AG04449 (cell line): Measurements from ENCODE around the gene FHIP1B.
"Not testable (repeated sequence)": the region's sequence is repeated elsewhere in the genome, so short reads cannot be mapped to it uniquely, and the experiment has no call there.

Experiments used
- CTCF ChIA-PET: fragments of 350-600 bp; formaldehyde crosslinking; extraction: SDS; loops from one replicate; lab custom pipeline; 2021; ENCODE audit warnings: antibody characterized with exemption; lab: Yijun Ruan, JAX
- POLR2A ChIA-PET: fragments of 400-600, 350-600 bp; formaldehyde crosslinking; extraction: SDS; loops from one replicate; lab custom pipeline; 2020; ENCODE audit warnings: antibody characterized with exemption, inconsistent platforms; lab: Yijun Ruan, JAX
- DNase-seq: peaks from one replicate; pipeline ENCODE4 v3.0.0-alpha.2; 2010; ENCODE audit warnings: low read depth, low spot score
- H3K4me3 ChIP-seq: 2 replicates; pipeline ENCODE4 v1.5.1; 2011; ENCODE audit warnings: low read depth, mild to moderate bottlenecking, control low read depth, low read length
- TF ChIP-seq, protein P1 (sequence below): IDR thresholded peaks from one replicate; pipeline ENCODE4 v1.5.1; 2011; ENCODE audit warnings: mild to moderate bottlenecking, moderate library complexity, low read length, control low read depth, inconsistent platforms; ENCODE audit not compliant: insufficient read depth; ENCODE audit errors: missing control alignments

The FHIP1B gene

DNA sequence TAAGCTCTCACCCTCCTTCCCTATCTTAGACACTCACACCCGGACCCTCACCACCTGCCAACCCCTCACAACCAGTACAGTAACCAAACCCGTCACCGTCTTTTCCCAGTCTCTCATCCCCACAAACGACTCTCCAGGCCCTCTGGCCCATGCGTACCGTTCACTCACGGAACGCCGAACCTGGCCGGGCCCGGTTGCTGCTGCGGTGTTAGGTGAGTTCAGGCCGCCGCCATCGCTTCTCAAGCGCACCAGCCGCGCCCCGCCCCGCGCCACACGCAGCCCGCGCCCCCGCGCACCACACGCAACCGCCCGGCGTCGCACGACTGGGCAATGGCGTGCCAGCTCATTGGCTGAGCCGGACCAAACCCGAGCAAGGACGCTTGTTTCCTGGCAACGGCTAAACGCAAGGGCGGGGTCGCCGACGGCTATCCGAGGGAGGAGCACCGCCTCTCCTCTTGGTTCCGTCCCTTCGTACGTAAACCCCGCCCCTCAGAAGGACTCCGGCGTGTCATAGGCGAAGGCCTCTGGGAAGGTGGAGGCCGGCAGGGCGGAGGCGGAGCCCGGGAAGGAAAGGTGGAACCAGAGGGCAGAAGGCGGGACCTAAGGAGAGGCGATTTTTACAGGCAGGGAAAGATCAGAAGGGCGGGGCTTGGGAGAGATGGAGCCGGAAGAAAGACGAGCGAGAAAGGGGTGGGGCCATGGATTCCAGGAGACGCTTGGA, at the start of gene FHIP1B:
Gene FHIP1B (minus strand): TSS at position 250 of the 721 bp plus-strand sequence. CDS start 10,120 bp downstream, outside the sequence.
- ChIA-PET POLR2A (interaction anchor here (0.6 to 0.7 kb wide), 3 partner anchors 85 to 613 kb away, joined by 3 read pairs; no protein-coding TSS in a partner anchor), CTCF (interaction anchor here (0.8 to 5.2 kb wide), 7 partner anchors 14 to 129 kb away, joined by 3 to 44 read pairs (median 4); no protein-coding TSS in a partner anchor)
- DNase-seq = peak; percentile 98
- TF ChIP-seq, protein P1, sequence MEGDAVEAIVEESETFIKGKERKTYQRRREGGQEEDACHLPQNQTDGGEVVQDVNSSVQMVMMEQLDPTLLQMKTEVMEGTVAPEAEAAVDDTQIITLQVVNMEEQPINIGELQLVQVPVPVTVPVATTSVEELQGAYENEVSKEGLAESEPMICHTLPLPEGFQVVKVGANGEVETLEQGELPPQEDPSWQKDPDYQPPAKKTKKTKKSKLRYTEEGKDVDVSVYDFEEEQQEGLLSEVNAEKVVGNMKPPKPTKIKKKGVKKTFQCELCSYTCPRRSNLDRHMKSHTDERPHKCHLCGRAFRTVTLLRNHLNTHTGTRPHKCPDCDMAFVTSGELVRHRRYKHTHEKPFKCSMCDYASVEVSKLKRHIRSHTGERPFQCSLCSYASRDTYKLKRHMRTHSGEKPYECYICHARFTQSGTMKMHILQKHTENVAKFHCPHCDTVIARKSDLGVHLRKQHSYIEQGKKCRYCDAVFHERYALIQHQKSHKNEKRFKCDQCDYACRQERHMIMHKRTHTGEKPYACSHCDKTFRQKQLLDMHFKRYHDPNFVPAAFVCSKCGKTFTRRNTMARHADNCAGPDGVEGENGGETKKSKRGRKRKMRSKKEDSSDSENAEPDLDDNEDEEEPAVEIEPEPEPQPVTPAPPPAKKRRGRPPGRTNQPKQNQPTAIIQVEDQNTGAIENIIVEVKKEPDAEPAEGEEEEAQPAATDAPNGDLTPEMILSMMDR = no peak
- peak within 1 kb of the TSS; percentile 98 for H3K4me3 ChIP-seq

- ChIA-PET POLR2A (no interaction called here), CTCF (interaction anchor here (1.0 to 2.6 kb wide), 2 partner anchors 15 to 71 kb away, joined by 3 to 8 read pairs; no protein-coding TSS in a partner anchor)
- DNase-seq = no peak
- no peak overlapping the region for H3K4me3 ChIP-seq
- TF ChIP-seq, protein P1 = no peak
Measured at GRCh38 chr11:6283453-6284023, 49.1 kb upstream of the FHIP1B start.

DNA sequence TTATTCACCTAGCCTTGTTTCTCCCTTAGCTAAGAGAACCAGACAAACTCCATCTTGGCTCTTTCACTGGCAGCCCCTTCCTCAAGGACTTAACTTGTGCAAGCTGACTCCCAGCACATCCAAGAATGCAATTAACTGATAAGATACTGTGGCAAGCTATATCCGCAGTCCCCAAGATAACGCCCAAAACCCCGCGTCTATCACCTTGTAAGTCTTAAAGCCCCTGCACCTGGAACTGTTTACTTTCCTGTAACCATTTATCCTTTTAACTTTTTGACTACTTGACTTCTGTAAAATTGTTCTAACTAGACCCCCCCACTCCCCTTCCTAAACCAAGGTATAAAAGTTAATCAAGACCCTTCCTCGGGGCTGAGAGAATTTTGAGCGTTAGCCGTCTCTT, 46.4 kb upstream of the FHIP1B start:
- H3K4me3 ChIP-seq, POLR2A ChIA-PET, DNase-seq: not testable (repeated sequence)
- CTCF ChIA-PET = interaction anchor here (1.0 to 1.4 kb wide), 2 partner anchors 29 to 82 kb away, joined by 3 to 4 read pairs; no protein-coding TSS in a partner anchor

GRCh38 chr11:6273188-6273587, 38.8 kb upstream of the FHIP1B start:
- POLR2A ChIA-PET = no interaction called here
- TF ChIP-seq, protein P1 = no peak
- no peak overlapping the region for H3K4me3 ChIP-seq
- CTCF ChIA-PET = interaction anchor here (1.0 to 1.7 kb wide), 7 partner anchors 14 to 281 kb away, joined by 3 to 7 read pairs (median 3); no protein-coding TSS in a partner anchor
- no peak for DNase-seq

DNA sequence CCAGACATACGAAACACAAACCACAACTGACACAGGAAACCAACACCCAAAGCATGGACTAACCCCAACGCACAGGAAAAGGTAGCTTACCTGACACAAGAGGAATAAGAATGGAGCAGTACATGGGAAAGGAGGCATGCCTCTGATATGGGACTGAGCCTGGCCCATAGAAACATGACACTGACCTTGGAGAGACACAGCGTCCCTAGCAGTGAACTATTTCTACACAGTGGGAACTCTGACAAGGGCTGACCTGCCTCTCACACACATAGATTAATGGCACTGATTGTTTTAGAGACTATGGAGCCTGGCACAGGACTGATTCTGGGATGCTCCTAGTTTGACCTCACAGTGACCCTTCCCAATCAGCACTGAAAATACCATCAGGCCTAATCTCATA, 37.2 kb upstream of the FHIP1B start:
- no peak for DNase-seq
- no peak overlapping the region for H3K4me3 ChIP-seq
- ChIA-PET CTCF (interaction anchor here (1.3 to 2.2 kb wide), 2 partner anchors 21 to 92 kb away, joined by 4 to 13 read pairs; no protein-coding TSS in a partner anchor), POLR2A (no interaction called here)
- TF ChIP-seq, protein P1 = no peak

DNA sequence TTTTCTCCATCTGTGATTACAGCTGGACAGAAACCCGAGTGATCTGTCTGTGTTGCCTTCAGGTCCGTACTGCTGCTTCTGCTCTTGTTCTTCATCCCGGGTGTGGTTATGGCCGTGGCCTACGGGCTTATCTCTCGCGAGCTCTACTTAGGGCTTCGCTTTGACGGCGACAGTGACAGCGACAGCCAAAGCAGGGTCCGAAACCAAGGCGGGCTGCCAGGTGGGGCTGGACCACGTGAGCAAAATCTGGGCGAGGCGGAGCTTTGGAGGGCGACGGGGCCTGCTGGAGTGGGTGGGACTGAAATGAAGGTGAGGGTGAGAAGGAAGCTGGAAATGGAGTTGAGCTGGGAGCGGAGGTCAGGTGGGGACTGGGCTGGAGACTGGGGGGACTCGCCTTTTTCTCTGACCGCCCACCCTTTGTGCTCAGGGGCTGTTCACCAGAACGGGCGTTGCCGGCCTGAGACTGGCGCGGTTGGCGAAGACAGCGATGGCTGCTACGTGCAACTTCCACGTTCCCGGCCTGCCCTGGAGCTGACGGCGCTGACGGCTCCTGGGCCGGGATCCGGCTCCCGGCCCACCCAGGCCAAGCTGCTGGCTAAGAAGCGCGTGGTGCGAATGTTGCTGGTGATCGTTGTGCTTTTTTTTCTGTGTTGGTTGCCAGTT, 36.3 kb upstream of the FHIP1B start:
- POLR2A ChIA-PET = no interaction called here
- CTCF ChIA-PET = interaction anchor here (0.9 to 2.2 kb wide), 3 partner anchors 20 to 93 kb away, joined by 3 to 13 read pairs (median 4); no protein-coding TSS in a partner anchor

More for the DNA sequence above, 36.3 kb upstream of the FHIP1B start:
- H3K4me3 ChIP-seq = no peak overlapping the region
- no peak for DNase-seq
- TF ChIP-seq, protein P1 = no peak
